Measurements from ENCODE around the gene CCDC12.

DNA sequence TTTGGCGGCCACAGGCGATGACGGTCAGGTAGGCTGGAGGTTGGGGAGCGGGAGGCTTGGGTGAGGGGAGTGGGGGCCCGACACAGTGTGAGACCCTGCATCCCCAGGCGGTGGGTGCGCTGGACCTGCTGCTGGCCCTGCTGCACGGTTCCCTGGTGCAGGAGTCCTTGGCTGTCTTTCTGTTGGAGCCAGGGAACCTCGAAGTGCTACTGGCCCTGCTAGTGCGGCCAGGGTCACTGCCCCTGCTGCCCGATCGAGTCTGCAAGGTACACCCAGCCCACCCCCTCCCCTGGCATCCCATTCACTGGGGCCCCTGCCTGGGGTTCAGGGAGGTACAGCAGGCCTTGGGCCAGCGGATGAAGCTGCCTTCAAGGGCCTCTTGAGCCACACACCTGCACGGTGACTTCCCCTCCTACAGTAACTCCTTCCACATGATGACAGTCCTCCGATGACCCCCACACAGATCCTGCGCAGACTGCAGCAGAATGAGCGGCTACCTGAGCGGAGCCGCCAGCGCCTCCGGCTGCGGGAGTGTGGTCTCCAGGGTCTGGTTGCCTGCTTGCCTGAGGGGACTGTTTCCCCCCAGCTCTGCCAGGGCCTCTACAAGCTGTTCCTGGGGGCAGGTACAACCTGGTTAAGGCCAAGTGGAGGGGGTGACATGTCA, 22.4 kb upstream of the CCDC12 start:
- TF ChIP-seq CTCF (IDR thresholded peaks at IDR 0.05) (no peak; the same call in 1 of the 2 replicates), TAF1 (IDR thresholded peaks at IDR 0.05; ENCODE audit: borderline replicate concordance, low read depth, low read length) (no peak), GATA2 (CRISPR knock-in tag; IDR thresholded peaks at IDR 0.05) (no peak), JUND (IDR thresholded peaks at IDR 0.05) (no peak), REST (IDR thresholded peaks at IDR 0.05; ENCODE audit: low read depth, low read length) (no peak), EP300 (IDR thresholded peaks at IDR 0.05; ENCODE audit: borderline replicate concordance in 1 of 2, low read depth in 1 of 2, low read length in 1 of 2) (no peak), RXRA (IDR thresholded peaks at IDR 0.05; ENCODE audit: borderline replicate concordance, low read depth) (no peak), RFX5 (IDR thresholded peaks at IDR 0.05; ENCODE audit: low read length) (no peak)

All from SK-N-SH (cell line).